ENCODE results near the gene SRGAP2B. TPM values are rescaled to one million over a fixed set of nuclear protein-coding genes. Genes with fewer than 3 reads are reported as not detected.
"Not testable (repeated sequence)": the region's sequence is repeated elsewhere in the genome, so short reads cannot be mapped to it uniquely, and the experiment has no call there.

The SRGAP2B gene
- total and polyA plus RNA-seq, 2 of the 8 experiments (the other 6 are each of a cell fraction or from before 2014, with no cell fraction given) = 4.9 to 39.5 TPM

DNA sequence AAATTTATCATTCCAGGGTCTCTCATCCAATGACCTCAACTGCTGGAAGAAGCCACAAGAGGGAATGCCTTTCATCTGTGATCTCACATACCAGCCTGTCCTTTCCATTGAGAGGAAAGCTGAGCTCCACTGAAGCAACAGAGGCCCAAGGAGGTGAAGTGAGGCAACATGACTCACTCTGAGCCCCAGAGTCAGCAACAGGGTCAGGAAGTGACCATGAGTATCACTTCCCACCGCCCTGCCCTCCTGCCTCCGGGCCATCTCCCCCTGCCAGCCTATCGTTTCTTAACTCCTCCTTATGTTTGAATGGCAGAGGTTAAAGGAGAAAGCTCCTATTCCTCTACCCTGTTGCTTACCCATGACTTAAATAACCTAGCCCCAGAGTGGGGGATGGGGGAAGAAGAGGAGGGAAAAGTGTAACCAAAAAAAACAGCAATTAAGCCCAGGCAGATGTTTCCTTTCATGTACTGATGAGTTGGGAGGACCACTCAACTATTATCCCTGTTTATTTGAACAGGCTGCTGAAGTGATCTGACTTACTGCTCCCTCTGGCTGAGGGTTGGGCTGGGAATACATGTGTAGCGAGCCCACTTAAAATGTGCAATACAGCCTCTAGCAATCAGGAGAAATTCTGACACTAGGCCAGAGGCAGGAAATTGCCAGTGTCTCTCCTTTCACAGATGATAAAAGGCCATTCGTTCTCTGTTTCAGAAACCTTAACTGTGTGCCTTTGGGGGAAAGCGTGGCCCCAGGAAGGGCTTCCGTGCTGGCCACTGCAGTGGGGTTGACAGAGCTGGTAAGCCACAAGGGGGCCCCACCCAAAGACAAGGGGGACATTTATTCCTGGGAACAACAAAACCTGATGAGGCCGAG, 177.7 kb downstream of the SRGAP2B start:
- H4K8ac ChIP-seq (ENCODE audit: extremely low read depth, insufficient read depth, low read length); H2BK20ac ChIP-seq (ENCODE audit: low read length); H2BK15ac ChIP-seq (ENCODE audit: low read length); H2BK12ac ChIP-seq (ENCODE audit: low read depth, low read length); H2BK5ac ChIP-seq (ENCODE audit: low read depth, low read length); H3K27me3 ChIP-seq (replicated peaks in 1 of 4; ENCODE audit: control insufficient read depth in 3 of 4, extremely low read depth in 1 of 4, insufficient read depth in 3 of 4, low read length in 3 of 4); POLR2A ChIA-PET (ENCODE audit: partially characterized antibody); DNase-seq (ENCODE audit: low read depth in 1 of 2, low spot score in 2 of 2); H3K79me1 ChIP-seq (ENCODE audit: low read depth, low read length); H2AK5ac ChIP-seq (ENCODE audit: low read depth, low read length); H3K4me2 ChIP-seq (ENCODE audit: insufficient read depth in 1 of 2, low read depth in 2 of 2, low read length in 2 of 2); H3K4ac ChIP-seq (replicated peaks; ENCODE audit: insufficient read length, low read depth, low read length); H3K4me3 ChIP-seq (ENCODE audit: extremely low read depth in 1 of 4, insufficient read depth in 2 of 4, low read depth in 3 of 4, low read length in 4 of 4); H3K23me2 ChIP-seq (ENCODE audit: low read depth, low read length); H3K9me3 ChIP-seq (ENCODE audit: insufficient read depth in 2 of 2, low read depth in 1 of 2, low read length in 1 of 2); H3K14ac ChIP-seq (ENCODE audit: insufficient read length); H3K56ac ChIP-seq (replicated peaks; ENCODE audit: insufficient read length, low read depth, low read length); H2AFZ ChIP-seq (ENCODE audit: low read length); CTCF ChIA-PET (ENCODE audit: partially characterized antibody); H3K4me1 ChIP-seq (replicated peaks in 1 of 4; ENCODE audit: control insufficient read depth in 3 of 4, insufficient read depth in 4 of 4, low read length in 3 of 4); H3K79me2 ChIP-seq (ENCODE audit: control insufficient read depth in 1 of 2, insufficient read depth in 2 of 2, low read length in 2 of 2); H4K5ac ChIP-seq (ENCODE audit: insufficient read length, low read depth, low read length); H3K23ac ChIP-seq (ENCODE audit: insufficient read length); H3K27ac ChIP-seq (ENCODE audit: low read depth, low read length); H3K9ac ChIP-seq (replicated peaks in 1 of 4; ENCODE audit: extremely low read depth in 1 of 4, low read depth in 3 of 4, low read length in 3 of 4); H3K36me3 ChIP-seq (ENCODE audit: control insufficient read depth in 2 of 4, insufficient read depth in 4 of 4, low read length in 3 of 4); H4K91ac ChIP-seq (replicated peaks; ENCODE audit: insufficient read length, low read length); FAIRE-seq; H4K20me1 ChIP-seq (replicated peaks in 1 of 2; ENCODE audit: control insufficient read depth in 1 of 2, insufficient read depth in 2 of 2, low read length in 2 of 2); H3K18ac ChIP-seq (ENCODE audit: extremely low read depth, low read length); H2BK120ac ChIP-seq (replicated peaks; ENCODE audit: low read depth, low read length): not testable (repeated sequence)
- WGBS, 2 experiments (ENCODE audit: extremely low coverage in 1 of 2, insufficient coverage in 1 of 2, insufficient read length in 1 of 2, insufficient replicate concordance in 2 of 2, low coverage in 1 of 2, low lambda C conversion rate in 2 of 2, missing lambda C conversion rate in 1 of 2) = no CpG with 5 or more reads among the region's 8 CpGs
